Measurements from ENCODE around the gene SRBD1.

Gene SRBD1

DNA sequence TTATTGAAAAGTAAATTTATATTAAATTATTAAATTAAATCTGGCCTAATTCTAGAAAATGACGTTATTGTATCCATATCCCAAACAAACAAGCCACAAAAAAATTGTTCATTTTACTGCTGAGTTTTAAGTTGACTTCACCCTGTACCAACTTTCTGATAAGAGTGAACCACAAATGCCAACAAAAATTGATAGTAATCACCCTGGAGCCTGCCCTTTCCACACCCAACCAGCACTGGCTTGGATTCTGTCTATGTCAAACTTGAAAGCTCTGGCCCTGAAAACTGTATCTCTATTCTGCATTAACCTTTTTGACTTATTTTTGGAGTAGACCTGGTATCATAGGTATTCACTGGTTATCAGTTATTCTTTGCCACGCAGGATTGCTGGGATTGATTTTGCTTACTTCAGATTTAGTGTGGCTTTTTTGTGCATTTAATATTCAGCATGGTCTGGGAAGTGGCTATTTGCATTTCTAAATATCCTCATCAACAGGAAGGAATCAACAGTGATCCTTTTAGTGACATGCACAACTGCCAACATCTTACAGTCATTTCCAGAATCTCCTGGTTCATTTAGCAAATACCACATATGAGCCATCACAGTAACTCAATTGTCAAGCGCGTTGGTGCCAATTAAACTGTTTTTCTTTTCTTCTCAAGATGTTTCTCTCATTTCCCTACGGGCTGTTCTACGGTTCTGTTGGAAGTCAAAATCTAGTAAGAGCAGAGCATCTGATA, 11.4 kb upstream of the SRBD1 start:
- H3K27ac ChIP-seq (ENCODE audit: low read length) = no peak overlapping the region
- H4K20me1 ChIP-seq (ENCODE audit: insufficient read depth, low read length) = no peaks in the 10 kb centered on the region
- H3K9me3 ChIP-seq (ENCODE audit: insufficient read depth, low read length, severe bottlenecking) = no peaks in the 10 kb centered on the region
- TF ChIP-seq EZH2 (IDR thresholded peaks at IDR 0.05; ENCODE audit: borderline replicate concordance, low read depth, low read length, severe bottlenecking) = no peak
- TF ChIP-seq, protein P1, sequence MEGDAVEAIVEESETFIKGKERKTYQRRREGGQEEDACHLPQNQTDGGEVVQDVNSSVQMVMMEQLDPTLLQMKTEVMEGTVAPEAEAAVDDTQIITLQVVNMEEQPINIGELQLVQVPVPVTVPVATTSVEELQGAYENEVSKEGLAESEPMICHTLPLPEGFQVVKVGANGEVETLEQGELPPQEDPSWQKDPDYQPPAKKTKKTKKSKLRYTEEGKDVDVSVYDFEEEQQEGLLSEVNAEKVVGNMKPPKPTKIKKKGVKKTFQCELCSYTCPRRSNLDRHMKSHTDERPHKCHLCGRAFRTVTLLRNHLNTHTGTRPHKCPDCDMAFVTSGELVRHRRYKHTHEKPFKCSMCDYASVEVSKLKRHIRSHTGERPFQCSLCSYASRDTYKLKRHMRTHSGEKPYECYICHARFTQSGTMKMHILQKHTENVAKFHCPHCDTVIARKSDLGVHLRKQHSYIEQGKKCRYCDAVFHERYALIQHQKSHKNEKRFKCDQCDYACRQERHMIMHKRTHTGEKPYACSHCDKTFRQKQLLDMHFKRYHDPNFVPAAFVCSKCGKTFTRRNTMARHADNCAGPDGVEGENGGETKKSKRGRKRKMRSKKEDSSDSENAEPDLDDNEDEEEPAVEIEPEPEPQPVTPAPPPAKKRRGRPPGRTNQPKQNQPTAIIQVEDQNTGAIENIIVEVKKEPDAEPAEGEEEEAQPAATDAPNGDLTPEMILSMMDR (IDR thresholded peaks at IDR 0.05; ENCODE audit: borderline replicate concordance, extremely low read depth, low read length, poor library complexity, severe bottlenecking) = no peak
- no peak for ATAC-seq (ENCODE audit: insufficient read depth, low read depth)
- H3K79me2 ChIP-seq (ENCODE audit: insufficient read depth, low read length) = no peaks in the 10 kb centered on the region
- no peaks in the 10 kb centered on the region for H3K27me3 ChIP-seq (ENCODE audit: insufficient read depth, low read length, poor library complexity)
- no peak overlapping the region for H3K4me3 ChIP-seq (ENCODE audit: low read depth in 1 of 2, low read length in 2 of 2)
- H3K36me3 ChIP-seq (ENCODE audit: insufficient read depth, low read length) = no peaks in the 10 kb centered on the region
- DNase-seq = no peak
- no peak overlapping the region for H3K4me2 ChIP-seq (ENCODE audit: insufficient read depth, low read length)
- no peak overlapping the region for H3K9ac ChIP-seq (ENCODE audit: low read depth, low read length)
- no peak overlapping the region for H2AFZ ChIP-seq (ENCODE audit: low read depth, low read length)
- H3K4me1 ChIP-seq (ENCODE audit: insufficient read depth, low read length) = no peaks in the 10 kb centered on the region

DNA sequence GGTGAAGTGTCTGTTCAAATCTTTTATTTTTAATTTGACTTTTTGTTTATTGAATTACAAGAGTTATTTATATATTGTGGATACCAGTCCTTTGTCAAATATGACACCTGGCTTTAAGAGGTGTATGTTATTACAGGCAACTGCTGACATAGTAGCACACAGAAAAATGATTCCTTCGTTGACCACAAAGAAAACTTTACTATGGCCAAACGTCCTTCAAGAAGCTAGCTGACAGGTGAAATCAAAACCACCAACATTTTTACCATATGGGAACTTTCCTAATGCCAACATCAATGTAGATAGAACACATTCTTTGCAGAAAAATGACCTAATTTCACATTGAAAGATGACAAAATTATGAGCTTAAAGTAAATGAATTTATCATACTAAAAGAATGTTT, 6.4 kb upstream of the SRBD1 start:
- Histone ChIP-seq H3K27ac (ENCODE audit: low read length) (no peak overlapping the region), H3K79me2 (ENCODE audit: insufficient read depth, low read length) (no peaks in the 10 kb centered on the region), H3K4me3 (ENCODE audit: low read depth in 1 of 2, low read length in 2 of 2) (no peak overlapping the region), H3K4me2 (ENCODE audit: insufficient read depth, low read length) (no peak overlapping the region), H3K27me3 (ENCODE audit: insufficient read depth, low read length, poor library complexity) (no peaks in the 10 kb centered on the region), H3K36me3 (ENCODE audit: insufficient read depth, low read length) (no peaks in the 10 kb centered on the region), H4K20me1 (ENCODE audit: insufficient read depth, low read length) (no peaks in the 10 kb centered on the region), H3K4me1 (ENCODE audit: insufficient read depth, low read length) (no peaks in the 10 kb centered on the region), H2AFZ (ENCODE audit: low read depth, low read length) (no peak overlapping the region), H3K9me3 (ENCODE audit: insufficient read depth, low read length, severe bottlenecking) (no peaks in the 10 kb centered on the region), H3K9ac (ENCODE audit: low read depth, low read length) (no peak overlapping the region)
- DNase-seq = no peak
- ATAC-seq (ENCODE audit: insufficient read depth, low read depth) = no peak
- TF ChIP-seq, protein P1 (IDR thresholded peaks at IDR 0.05; ENCODE audit: borderline replicate concordance, extremely low read depth, low read length, poor library complexity, severe bottlenecking) = no peak
- no peak for TF ChIP-seq EZH2 (IDR thresholded peaks at IDR 0.05; ENCODE audit: borderline replicate concordance, low read depth, low read length, severe bottlenecking)

DNA sequence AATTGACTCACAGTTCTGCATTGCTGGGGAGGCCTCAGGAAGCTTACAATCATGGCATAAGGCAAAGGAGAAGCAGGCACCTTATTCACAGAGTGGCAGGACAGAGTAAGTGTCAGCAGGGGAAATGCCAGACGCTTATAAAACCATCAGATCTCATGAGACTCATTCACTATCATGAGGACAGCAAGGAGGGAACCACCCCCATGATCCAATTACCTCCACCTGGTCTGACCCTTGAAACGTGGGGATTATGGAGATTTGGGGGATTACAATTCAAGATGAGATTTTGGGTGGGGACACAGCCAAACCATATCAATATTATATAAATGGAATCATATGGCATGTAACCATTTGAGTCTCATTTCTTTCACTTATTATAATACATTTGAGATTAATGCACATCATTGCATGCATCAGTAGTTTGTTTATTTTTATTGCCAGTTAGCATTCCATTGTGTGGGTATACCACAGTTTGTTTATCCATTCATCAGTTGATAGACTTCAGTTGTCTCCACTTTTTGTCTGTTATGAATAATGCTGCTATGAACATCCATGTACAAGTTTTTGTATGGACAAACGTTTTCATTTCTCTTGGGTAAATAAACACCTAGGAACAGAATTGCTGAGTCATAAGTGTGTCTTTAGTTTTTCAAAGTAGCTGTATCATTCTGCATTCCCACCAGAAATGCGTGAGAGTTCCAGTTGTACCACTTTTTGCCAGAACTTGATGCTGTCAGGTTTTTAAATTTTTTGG, 5.8 kb upstream of the SRBD1 start:
- ATAC-seq (ENCODE audit: insufficient read depth, low read depth) = no peak
- Histone ChIP-seq H3K9me3 (ENCODE audit: insufficient read depth, low read length, severe bottlenecking) (no peaks in the 10 kb centered on the region), H3K9ac (ENCODE audit: low read depth, low read length) (no peak overlapping the region), H3K27ac (ENCODE audit: low read length) (no peak overlapping the region), H3K4me2 (ENCODE audit: insufficient read depth, low read length) (no peak overlapping the region), H2AFZ (ENCODE audit: low read depth, low read length) (no peak overlapping the region), H3K4me3 (ENCODE audit: low read depth in 1 of 2, low read length in 2 of 2) (no peak overlapping the region), H4K20me1 (ENCODE audit: insufficient read depth, low read length) (no peaks in the 10 kb centered on the region), H3K27me3 (ENCODE audit: insufficient read depth, low read length, poor library complexity) (no peaks in the 10 kb centered on the region), H3K79me2 (ENCODE audit: insufficient read depth, low read length) (no peaks in the 10 kb centered on the region), H3K4me1 (ENCODE audit: insufficient read depth, low read length) (peaks cover 1% of the 10 kb centered on the region; the same call in 1 of the 2 replicates), H3K36me3 (ENCODE audit: insufficient read depth, low read length) (no peaks in the 10 kb centered on the region)
- no peak for DNase-seq
- no peak for TF ChIP-seq EZH2 (IDR thresholded peaks at IDR 0.05; ENCODE audit: borderline replicate concordance, low read depth, low read length, severe bottlenecking)
- TF ChIP-seq, protein P1 (IDR thresholded peaks at IDR 0.05; ENCODE audit: borderline replicate concordance, extremely low read depth, low read length, poor library complexity, severe bottlenecking) = no peak
